ENCODE measurements around the gene EPHB3.

The EPHB3 gene

GRCh38 chr3:184561061-184561912 is at the start of gene EPHB3:
Gene EPHB3, plus strand, starts transcription at chr3:184561785. Its CDS starts 451 bp downstream, at chr3:184562236.
- DNase-seq: peak; percentile 98

- no peak for DNase-seq
Measured at GRCh38 chr3:184512621-184513020, 49.0 kb upstream of the EPHB3 start.

- DNase-seq: peak; percentile 60
Measured at GRCh38 chr3:184513276-184514170, 48.1 kb upstream of the EPHB3 start.

- DNase-seq: no peak
Measured at GRCh38 chr3:184514171-184514490, 47.5 kb upstream of the EPHB3 start.

- DNase-seq: no peak
Measured at GRCh38 chr3:184523825-184524615, 37.6 kb upstream of the EPHB3 start.

GRCh38 chr3:184524981-184525336 is 36.6 kb upstream of the EPHB3 start:
- DNase-seq: peak; percentile 19

- DNase-seq: no peak
Measured at GRCh38 chr3:184525337-184526087, 36.1 kb upstream of the EPHB3 start.

- no peak for DNase-seq
Measured at GRCh38 chr3:184526088-184526433, 35.5 kb upstream of the EPHB3 start.

GRCh38 chr3:184531626-184532280 is 29.8 kb upstream of the EPHB3 start:
- DNase-seq: no peak

GRCh38 chr3:184532940-184533732 is 28.4 kb upstream of the EPHB3 start:
- no peak for DNase-seq

GRCh38 chr3:184537885-184538665 is 23.5 kb upstream of the EPHB3 start:
- DNase-seq: no peak

GRCh38 chr3:184538666-184539431 is 22.7 kb upstream of the EPHB3 start:
- no peak for DNase-seq

GRCh38 chr3:184539801-184540435 is 21.7 kb upstream of the EPHB3 start:
- no peak for DNase-seq

- peak; percentile 45 for DNase-seq
Measured at GRCh38 chr3:184540777-184541681, 20.6 kb upstream of the EPHB3 start.

GRCh38 chr3:184541886-184542562 is 19.6 kb upstream of the EPHB3 start:
- no peak for DNase-seq

- no peak for DNase-seq
Measured at GRCh38 chr3:184542577-184542976, 19.0 kb upstream of the EPHB3 start.

- DNase-seq: no peak
Measured at GRCh38 chr3:184543256-184543655, 18.3 kb upstream of the EPHB3 start.
